H1 (cell line): ENCODE results near the gene NKG7. TPM values are rescaled to one million over a fixed set of nuclear protein-coding genes. Genes with fewer than 3 reads are reported as not detected.

Source experiments
- CTCF ChIA-PET: fragments of 300-600 bp; sonication (Branson Sonifier 250); formaldehyde crosslinking; loops from one replicate; lab custom pipeline; 2021; ENCODE audit not compliant: partially characterized antibody; lab: Charles Lee
- POLR2A ChIA-PET: fragments of 300-600 bp; sonication (Branson Sonifier 250); formaldehyde crosslinking; loops from one replicate; lab custom pipeline; 2021; ENCODE audit warnings: inconsistent platforms; ENCODE audit not compliant: partially characterized antibody; lab: Charles Lee
- DNase-seq, 2 experiments: peaks; one replicate each; pipeline versions ENCODE4 v3.0.0 to v3.0.0-alpha.2; 2010 to 2022; ENCODE audit warnings: low spot score in 2 of 2, low read depth in 1 of 2, mixed read lengths in 1 of 2
- FAIRE-seq: peaks from 2 replicates; lab custom pipeline; 2011; peaks lifted over from hg19 to GRCh38; lab: Jason Lieb, UNC
- H2AFZ ChIP-seq: 2 replicates; pipeline ENCODE4 v1.8.1; 2012; ENCODE audit warnings: low read length, inconsistent platforms
- H2AK5ac ChIP-seq: 2 replicates; pipeline ENCODE4 v1.6.1; 2013; ENCODE audit warnings: low read depth, low read length
- H2BK120ac ChIP-seq: replicated peaks from 2 replicates; pipeline ENCODE3; 2013; ENCODE audit warnings: low read depth, low read length, inconsistent platforms
- H2BK12ac ChIP-seq: 2 replicates; pipeline ENCODE4 v1.6.1; 2013; ENCODE audit warnings: low read depth, low read length
- H2BK15ac ChIP-seq: 2 replicates; pipeline ENCODE4 v1.6.1; 2013; ENCODE audit warnings: low read length
- H2BK20ac ChIP-seq: 2 replicates; pipeline ENCODE4 v1.6.1; 2013; ENCODE audit warnings: low read length
- H2BK5ac ChIP-seq: 2 replicates; pipeline ENCODE4 v1.6.1; 2013; ENCODE audit warnings: low read depth, low read length
- H3K14ac ChIP-seq: 2 replicates; pipeline ENCODE4 v1.6.1; 2013; ENCODE audit warnings: inconsistent platforms; ENCODE audit not compliant: insufficient read length
- H3K18ac ChIP-seq: 2 replicates; pipeline ENCODE4 v1.6.1; 2013; ENCODE audit warnings: low read length; ENCODE audit errors: extremely low read depth
- H3K23ac ChIP-seq: 2 replicates; pipeline ENCODE4 v1.6.1; 2013; ENCODE audit warnings: inconsistent platforms; ENCODE audit not compliant: insufficient read length
- H3K23me2 ChIP-seq: 2 replicates; pipeline ENCODE4 v1.6.1; 2013; ENCODE audit warnings: low read depth, low read length
- H3K27ac ChIP-seq: 2 replicates; pipeline ENCODE4 v1.6.1; 2011; ENCODE audit warnings: low read depth, low read length, inconsistent platforms
- H3K27me3 ChIP-seq, 4 experiments: replicated peaks in 1 of 4; 1 replicate in 1 of 4; 2 replicates in 3 of 4; pipeline versions ENCODE4 v1.6.1 to v1.8.1; 2011 to 2013; ENCODE audit warnings: low read length in 3 of 4, mild to moderate bottlenecking in 3 of 4, inconsistent platforms in 2 of 4, mixed read lengths in 2 of 4, moderate library complexity in 1 of 4; ENCODE audit not compliant: control insufficient read depth in 3 of 4, insufficient read depth in 3 of 4; ENCODE audit errors: extremely low read depth in 1 of 4
- H3K36me3 ChIP-seq, 4 experiments: 2 replicates each; pipeline versions ENCODE4 v1.6.1 to v1.8.1; 2011 to 2013; ENCODE audit warnings: mild to moderate bottlenecking in 4 of 4, low read length in 3 of 4, moderate library complexity in 2 of 4, control low read depth in 1 of 4, inconsistent platforms in 1 of 4; ENCODE audit not compliant: insufficient read depth in 4 of 4, control insufficient read depth in 2 of 4
- H3K4ac ChIP-seq: replicated peaks from 2 replicates; pipeline ENCODE3; 2013; ENCODE audit warnings: low read length, low read depth, mixed read lengths, inconsistent platforms; ENCODE audit not compliant: insufficient read length
- H3K4me1 ChIP-seq, 4 experiments: replicated peaks in 1 of 4; 1 replicate in 1 of 4; 2 replicates in 3 of 4; pipeline versions ENCODE4 v1.6.1 to v1.8.1; 2011 to 2013; ENCODE audit warnings: low read length in 3 of 4, inconsistent platforms in 2 of 4, mixed read lengths in 1 of 4; ENCODE audit not compliant: insufficient read depth in 4 of 4, control insufficient read depth in 3 of 4
- H3K4me2 ChIP-seq, 2 experiments: 2 replicates each; pipeline versions ENCODE4 v1.6.1 to v1.8.1; 2011 to 2013; ENCODE audit warnings: low read depth in 2 of 2, low read length in 2 of 2, control low read depth in 1 of 2, inconsistent platforms in 1 of 2, mild to moderate bottlenecking in 1 of 2; ENCODE audit not compliant: insufficient read depth in 1 of 2
- H3K4me3 ChIP-seq, 4 experiments: fragments of 200-600, 300-600 bp in 1 of 4; sonication (generic), shearing (Covaris generic), sonication (Bioruptor Twin) in 1 of 4; 2 replicates each; pipeline versions ENCODE4 v1.5.1 to v1.8.1; 2011 to 2016; ENCODE audit warnings: low read length in 4 of 4, low read depth in 3 of 4, control low read depth in 2 of 4, inconsistent platforms in 2 of 4, mild to moderate bottlenecking in 2 of 4, mixed read lengths in 1 of 4, moderate library complexity in 1 of 4; ENCODE audit not compliant: insufficient read depth in 2 of 4; ENCODE audit errors: extremely low read depth in 1 of 4
- H3K56ac ChIP-seq: replicated peaks from 2 replicates; pipeline ENCODE3; 2013; ENCODE audit warnings: low read depth, mild to moderate bottlenecking, mixed read lengths, low read length, inconsistent platforms; ENCODE audit not compliant: insufficient read length
- H3K79me1 ChIP-seq: 2 replicates; pipeline ENCODE4 v1.6.1; 2013; ENCODE audit warnings: low read depth, low read length, control low read depth
- H3K79me2 ChIP-seq, 2 experiments: 2 replicates each; pipeline versions ENCODE4 v1.6.1 to v1.8.1; 2012 to 2013; ENCODE audit warnings: low read length in 2 of 2, mild to moderate bottlenecking in 2 of 2, inconsistent platforms in 1 of 2; ENCODE audit not compliant: insufficient read depth in 2 of 2, control insufficient read depth in 1 of 2
- H3K9ac ChIP-seq, 4 experiments: replicated peaks in 1 of 4; 1 replicate in 1 of 4; 2 replicates in 3 of 4; pipeline versions ENCODE4 v1.6.1 to v1.8.1; 2011 to 2013; ENCODE audit warnings: low read depth in 3 of 4, low read length in 3 of 4, control low read depth in 2 of 4, mild to moderate bottlenecking in 2 of 4, moderate library complexity in 2 of 4, inconsistent platforms in 1 of 4; ENCODE audit errors: extremely low read depth in 1 of 4
- H3K9me3 ChIP-seq, 2 experiments: 2 replicates each; pipeline versions ENCODE4 v1.6.1 to v1.8.1; 2012 to 2013; ENCODE audit warnings: mild to moderate bottlenecking in 2 of 2, moderate library complexity in 2 of 2, control low read depth in 1 of 2, inconsistent platforms in 1 of 2, low read depth in 1 of 2, low read length in 1 of 2, mixed read lengths in 1 of 2; ENCODE audit not compliant: insufficient read depth in 2 of 2
- H4K20me1 ChIP-seq, 2 experiments: replicated peaks in 1 of 2; 2 replicates each; pipeline versions ENCODE3 to v1.8.1; 2011 to 2013; ENCODE audit warnings: inconsistent platforms in 2 of 2, low read length in 2 of 2, mild to moderate bottlenecking in 1 of 2; ENCODE audit not compliant: insufficient read depth in 2 of 2, control insufficient read depth in 1 of 2
- H4K5ac ChIP-seq: 2 replicates; pipeline ENCODE4 v1.6.1; 2013; ENCODE audit warnings: low read length, low read depth, mixed read lengths, inconsistent platforms; ENCODE audit not compliant: insufficient read length
- H4K8ac ChIP-seq: 2 replicates; pipeline ENCODE4 v1.8.0; 2013; ENCODE audit warnings: mild to moderate bottlenecking, moderate library complexity, low read length, inconsistent platforms; ENCODE audit not compliant: insufficient read depth; ENCODE audit errors: extremely low read depth
- H4K91ac ChIP-seq: replicated peaks from 2 replicates; pipeline ENCODE3; 2013; ENCODE audit warnings: low read length, mixed read lengths, inconsistent platforms; ENCODE audit not compliant: insufficient read length
- ASH2L ChIP-seq: fragments of 200-600, 300-600 bp; sonication (generic); IDR thresholded peaks from one replicate; pipeline ENCODE4 v1.7.1; 2017; ENCODE audit warnings: low read length
- BACH1 ChIP-seq: IDR thresholded peaks from 2 replicates; pipeline ENCODE4 v1.6.1; 2012; ENCODE audit warnings: low read length, improper control_type of control experiment
- CBX8 ChIP-seq: fragments of 300-800, 300-1000 bp; sonication (generic); IDR thresholded peaks from 2 replicates; pipeline ENCODE4 v1.7.1; 2016; ENCODE audit warnings: low read depth, low read length, borderline replicate concordance
- CEBPB ChIP-seq: IDR thresholded peaks from 2 replicates; pipeline ENCODE4 v1.6.1; 2012; ENCODE audit warnings: low read depth, low read length
- E2F6 ChIP-seq: IDR thresholded peaks from 2 replicates; pipeline ENCODE4 v1.6.1; 2012; ENCODE audit warnings: inconsistent platforms
- EGR1 ChIP-seq: IDR thresholded peaks from 2 replicates; pipeline ENCODE4 v1.6.1; 2011; ENCODE audit warnings: low read depth, low read length, borderline replicate concordance
- HDAC2 ChIP-seq, 2 experiments: fragments of 300-600 bp in 1 of 2; sonication (generic) in 1 of 2; IDR thresholded peaks; 2 replicates each; pipeline ENCODE4 v1.6.1; 2011 to 2012; ENCODE audit warnings: low read depth in 2 of 2, low read length in 2 of 2, mild to moderate bottlenecking in 2 of 2, moderate library complexity in 2 of 2, borderline replicate concordance in 1 of 2, inconsistent platforms in 1 of 2
- KDM4A ChIP-seq: IDR thresholded peaks from one replicate; pipeline ENCODE4 v1.7.1; 2012; ENCODE audit warnings: low read depth, mild to moderate bottlenecking, moderate library complexity, low read length, inconsistent platforms; ENCODE audit not compliant: severe bottlenecking
- MAX ChIP-seq: IDR thresholded peaks from 2 replicates; pipeline ENCODE4 v1.6.1; 2012; ENCODE audit warnings: inconsistent platforms
- PHF8 ChIP-seq: fragments of 200-600 bp; sonication (generic); conservative IDR thresholded peaks from 2 replicates; pipeline ENCODE4 v1.7.1; 2012; ENCODE audit warnings: low read depth, mild to moderate bottlenecking, inconsistent platforms, low read length, moderate library complexity
- RFX5 ChIP-seq: IDR thresholded peaks from 2 replicates; pipeline ENCODE4 v1.6.1; 2011; ENCODE audit warnings: low read depth, low read length, improper control_type of control experiment, borderline replicate concordance
- RXRA ChIP-seq: IDR thresholded peaks from 2 replicates; pipeline ENCODE4 v1.6.1; 2011; ENCODE audit warnings: low read depth, mild to moderate bottlenecking, low read length, moderate library complexity; ENCODE audit not compliant: insufficient read depth
- SP1 ChIP-seq: IDR thresholded peaks from 2 replicates; pipeline ENCODE4 v1.6.1; 2011; ENCODE audit warnings: low read depth, low read length
- YY1 ChIP-seq: IDR thresholded peaks from 2 replicates; pipeline ENCODE4 v1.6.1; 2011; ENCODE audit warnings: low read depth, mild to moderate bottlenecking, low read length
- WGBS, 2 experiments: shearing (Covaris generic) in 1 of 2; methylation state at CpG; one replicate each; pipeline versions ENCODE4 v1.1.6 to v1.1.7; 2013 to 2015; ENCODE audit warnings: low lambda C conversion rate in 2 of 2, mixed read lengths in 2 of 2, inconsistent platforms in 1 of 2, low coverage in 1 of 2, missing lambda C conversion rate in 1 of 2; ENCODE audit not compliant: insufficient replicate concordance in 2 of 2, insufficient coverage in 1 of 2, insufficient read length in 1 of 2; ENCODE audit errors: extremely low coverage in 1 of 2, missing lambda C conversion rate in 1 of 2; 5-methylcytosine and 5-hydroxymethylcytosine counted together
- polyA plus RNA-seq, 7 experiments: library from polyadenylated mRNA; depleted of rRNA in 3 of 7; stranded (reverse) in 5 of 7; unstranded in 2 of 7; fragments of >200 nt in 5 of 7; fragments of 200-250 nt in 2 of 7; gene quantifications; 1 replicate in 5 of 7; 2 replicates in 1 of 7; 4 replicates in 1 of 7; pipeline versions ENCODE4 v1.2.1 to v1.2.3, GENCODE V29; 2011 to 2013; ENCODE audit warnings: missing spikeins in 2 of 7, mixed read lengths in 2 of 7
- total RNA-seq: library from RNA; stranded (reverse); fragmentation: NEBNext Ultra II Directional; extraction: Animal tissue kit (Norgen Biotek cat#: 25700); gene quantifications from 2 replicates; pipeline ENCODE4 v1.2.1, GENCODE V29; 2021

The NKG7 gene
- total and polyA plus RNA-seq, 2 of the 8 experiments (the other 6 are each of a cell fraction or from before 2014, with no cell fraction given): not detected

- no peak overlapping the region for H3K4me3 ChIP-seq
- H4K91ac ChIP-seq: no peak overlapping the region
- H3K4me1 ChIP-seq: peaks cover 0 to 11% (median 3%) of the 10 kb centered on the region in 4 experiments; a peak in 2 of 7 replicates
- 83% methylated on average over 2 of the region's 2 CpGs; no CpG with 5 or more reads in 1 of the 2 experiments for WGBS, 2 experiments
- H3K4ac ChIP-seq: no peak overlapping the region
- H3K14ac ChIP-seq: no peak overlapping the region
- H2BK12ac ChIP-seq: no peak overlapping the region
- H3K56ac ChIP-seq: no peak overlapping the region
- H3K23ac ChIP-seq: no peak overlapping the region
- POLR2A ChIA-PET: interaction anchor here (2.0 kb wide), 1 partner anchor 10 kb away, joined by 9 read pairs; no protein-coding TSS in a partner anchor
- no peaks in the 10 kb centered on the region for H3K79me1 ChIP-seq
- H3K79me2 ChIP-seq: no peaks in the 10 kb centered on the region
- H3K9ac ChIP-seq: no peak overlapping the region
- no peaks in the 10 kb centered on the region for H3K36me3 ChIP-seq
- no peak overlapping the region for H4K5ac ChIP-seq
- H3K27ac ChIP-seq: no peak overlapping the region
- peaks cover 1% of the 10 kb centered on the region; the same call in 1 of the 2 replicates for H3K23me2 ChIP-seq
- no peak for FAIRE-seq
- H3K27me3 ChIP-seq: peaks cover 0 to 5% (median 2%) of the 10 kb centered on the region in 4 experiments; a peak in 3 of 7 replicates
- H2BK20ac ChIP-seq: no peak overlapping the region
- H4K20me1 ChIP-seq: no peaks in the 10 kb centered on the region
- H4K8ac ChIP-seq: no peak overlapping the region
- H3K4me2 ChIP-seq: no peak overlapping the region
- no peak for DNase-seq
- H2BK120ac ChIP-seq: no peak overlapping the region
- CTCF ChIA-PET: interaction anchor here (0.6 to 6.7 kb wide), 11 partner anchors 8 to 322 kb away, joined by 3 to 58 read pairs (median 4); no protein-coding TSS in a partner anchor
- no peak overlapping the region for H2BK15ac ChIP-seq
- no peak overlapping the region for H2BK5ac ChIP-seq
- H3K9me3 ChIP-seq: no peaks in the 10 kb centered on the region
- H3K18ac ChIP-seq: no peak overlapping the region
- H2AK5ac ChIP-seq: no peak overlapping the region
- H2AFZ ChIP-seq: no peak overlapping the region
- TF ChIP-seq E2F6: no peak
- TF ChIP-seq CEBPB: no peak
- no peak for TF ChIP-seq HDAC2 (IDR thresholded peaks at IDR 0.05; ENCODE audit: borderline replicate concordance in 1 of 2, low read depth in 2 of 2, low read length in 2 of 2)
- TF ChIP-seq MAX: no peak
- TF ChIP-seq SP1: no peak
- no peak for TF ChIP-seq RXRA
- no peak for TF ChIP-seq RFX5
- TF ChIP-seq BACH1: no peak
- no peak for TF ChIP-seq PHF8
- no peak for TF ChIP-seq EGR1
- TF ChIP-seq ASH2L: no peak
- no peak for TF ChIP-seq YY1
- no peak for TF ChIP-seq KDM4A
- no peak for TF ChIP-seq CBX8
Observed at GRCh38 chr19:51418707-51419106, 46.3 kb upstream of the NKG7 start.
